ENCODE measurements around the gene LITAF.
"Not testable (repeated sequence)": the region's sequence is repeated elsewhere in the genome, so short reads cannot be mapped to it uniquely, and the experiment has no call there.

LITAF gene

DNA sequence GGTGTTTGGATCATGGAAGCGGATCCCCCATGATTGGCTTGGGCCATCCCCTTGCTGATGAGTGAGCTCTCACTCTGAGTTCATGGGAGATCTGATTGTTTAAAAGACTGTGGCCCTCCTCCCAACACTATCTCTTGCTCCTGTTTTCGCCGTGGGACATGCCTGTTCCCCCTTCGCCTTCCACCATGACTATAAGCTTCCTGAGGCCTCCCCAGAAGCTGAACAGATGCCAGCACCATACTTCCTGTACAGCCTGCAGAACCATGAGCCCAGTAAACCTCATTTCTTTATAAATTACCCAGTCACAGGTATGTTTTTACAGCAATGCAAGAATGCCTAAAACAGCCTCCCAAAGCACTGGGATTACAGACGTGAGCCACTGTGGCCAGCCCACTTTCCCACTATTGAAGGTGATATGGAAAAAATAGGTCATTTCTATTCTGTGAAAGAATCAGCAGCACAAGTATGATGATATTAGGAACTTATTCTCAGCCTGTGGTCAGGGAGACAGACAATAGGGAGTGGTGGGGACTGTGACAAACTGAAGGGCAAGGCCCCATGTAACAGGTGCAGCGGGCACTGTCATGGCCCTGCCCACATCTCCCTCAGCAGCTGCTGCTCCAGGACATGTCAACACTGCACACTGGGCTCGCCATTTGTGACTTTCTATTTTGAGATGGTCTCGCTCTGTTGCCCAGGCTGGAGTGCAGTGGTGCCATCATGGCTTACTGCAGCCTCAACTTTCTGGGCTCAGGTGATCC lies 33.7 kb upstream of the LITAF start:
- DNase-seq (ENCODE audit: low read depth): no peak

DNA sequence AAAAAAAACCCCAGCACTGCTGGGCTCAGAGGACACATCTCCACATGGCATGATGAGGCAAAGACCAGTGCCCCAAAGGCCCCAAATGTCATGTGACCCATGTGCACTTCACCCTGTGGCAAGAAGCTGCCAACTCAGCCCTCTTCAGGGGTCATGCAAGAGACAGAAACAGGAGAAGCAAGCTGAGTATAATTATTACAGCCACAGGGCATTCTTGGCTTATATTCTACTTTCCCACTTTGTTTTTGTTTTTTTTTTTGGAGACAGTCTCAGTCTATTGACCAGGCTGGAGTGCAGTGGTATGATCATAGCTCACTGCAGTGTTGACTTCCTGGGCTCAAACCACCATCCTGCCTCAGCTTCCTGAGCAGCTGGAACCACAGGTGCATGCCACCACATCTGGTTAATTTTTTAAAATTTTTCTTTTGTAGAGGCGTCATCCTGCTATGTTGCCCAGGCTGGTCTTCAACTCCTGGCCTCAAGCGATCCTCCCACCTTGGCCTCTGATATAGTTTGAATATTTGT lies 32.7 kb upstream of the LITAF start:
- DNase-seq (ENCODE audit: low read depth): no peak

DNA sequence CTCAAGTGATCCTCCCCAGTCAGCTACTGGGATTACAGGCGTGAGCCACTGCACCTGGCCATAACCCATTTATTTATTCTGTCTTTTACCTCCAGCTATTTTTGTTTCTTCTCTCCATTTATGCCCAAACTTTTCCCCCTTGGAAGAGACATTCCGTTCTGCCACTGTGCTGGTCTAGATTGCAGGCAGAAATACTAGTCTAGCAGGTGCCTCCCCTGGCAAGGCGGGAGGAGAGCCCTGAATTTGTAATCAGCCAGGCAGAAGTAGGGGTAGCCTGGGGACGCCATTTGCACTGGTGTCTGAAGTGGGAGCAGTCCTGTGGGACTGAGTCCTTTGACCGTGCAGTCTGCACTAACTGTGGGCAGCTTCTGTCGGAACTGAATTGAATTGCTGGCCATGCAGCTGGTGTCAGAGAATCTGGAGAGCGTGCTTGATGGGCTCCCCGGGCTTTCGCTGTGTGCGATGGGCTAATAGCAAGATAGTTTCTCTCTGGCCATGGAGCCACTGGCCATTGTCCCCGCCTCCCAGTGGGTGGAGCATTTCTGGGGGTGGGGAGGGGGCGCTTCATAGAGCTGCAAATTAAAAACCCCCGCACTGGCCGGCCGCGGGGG lies 31.5 kb upstream of the LITAF start:
- DNase-seq (ENCODE audit: low read depth): no peak

DNA sequence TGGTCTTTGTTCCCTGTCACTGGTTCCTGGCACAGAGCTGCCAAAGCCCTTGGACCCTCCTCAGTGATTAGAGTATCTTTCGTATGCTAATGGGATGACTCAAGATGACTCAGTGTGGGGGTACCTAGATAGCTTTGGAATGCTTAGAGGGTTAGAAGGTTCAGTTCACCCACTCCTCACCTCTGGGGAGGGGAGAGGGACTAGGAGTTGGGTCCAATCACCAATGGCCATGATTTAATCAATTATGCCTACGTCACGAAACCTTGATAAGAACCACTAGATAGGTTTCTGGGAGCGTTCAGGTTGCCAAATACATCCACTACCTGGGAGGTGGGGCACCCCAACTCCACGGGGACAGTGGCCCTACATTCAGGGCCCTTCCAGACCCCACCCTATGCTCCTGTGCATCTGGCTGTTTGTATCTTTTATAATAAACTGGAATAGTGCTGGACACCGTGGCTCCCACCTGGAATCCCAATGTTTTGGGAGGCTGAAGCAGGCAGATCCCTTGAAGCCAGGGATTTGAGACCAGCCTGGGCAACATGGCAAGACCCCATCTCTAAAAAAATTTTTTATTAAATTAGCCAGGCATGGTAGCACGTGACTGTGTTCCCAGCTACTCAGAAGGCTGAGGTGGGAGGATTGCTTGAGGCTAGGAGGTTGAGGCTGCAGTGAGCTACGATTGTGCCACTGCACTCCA lies 29.2 kb upstream of the LITAF start:
- no peak for DNase-seq (ENCODE audit: low read depth)

GRCh38 chr16:11614587-11615175 lies 28.0 kb upstream of the LITAF start:
- no peak for DNase-seq (ENCODE audit: low read depth)

GRCh38 chr16:11613381-11614303 lies 26.9 kb upstream of the LITAF start:
- no peak for DNase-seq (ENCODE audit: low read depth)

GRCh38 chr16:11612665-11613025 lies 25.9 kb upstream of the LITAF start:
- no peak for DNase-seq (ENCODE audit: low read depth)

DNA sequence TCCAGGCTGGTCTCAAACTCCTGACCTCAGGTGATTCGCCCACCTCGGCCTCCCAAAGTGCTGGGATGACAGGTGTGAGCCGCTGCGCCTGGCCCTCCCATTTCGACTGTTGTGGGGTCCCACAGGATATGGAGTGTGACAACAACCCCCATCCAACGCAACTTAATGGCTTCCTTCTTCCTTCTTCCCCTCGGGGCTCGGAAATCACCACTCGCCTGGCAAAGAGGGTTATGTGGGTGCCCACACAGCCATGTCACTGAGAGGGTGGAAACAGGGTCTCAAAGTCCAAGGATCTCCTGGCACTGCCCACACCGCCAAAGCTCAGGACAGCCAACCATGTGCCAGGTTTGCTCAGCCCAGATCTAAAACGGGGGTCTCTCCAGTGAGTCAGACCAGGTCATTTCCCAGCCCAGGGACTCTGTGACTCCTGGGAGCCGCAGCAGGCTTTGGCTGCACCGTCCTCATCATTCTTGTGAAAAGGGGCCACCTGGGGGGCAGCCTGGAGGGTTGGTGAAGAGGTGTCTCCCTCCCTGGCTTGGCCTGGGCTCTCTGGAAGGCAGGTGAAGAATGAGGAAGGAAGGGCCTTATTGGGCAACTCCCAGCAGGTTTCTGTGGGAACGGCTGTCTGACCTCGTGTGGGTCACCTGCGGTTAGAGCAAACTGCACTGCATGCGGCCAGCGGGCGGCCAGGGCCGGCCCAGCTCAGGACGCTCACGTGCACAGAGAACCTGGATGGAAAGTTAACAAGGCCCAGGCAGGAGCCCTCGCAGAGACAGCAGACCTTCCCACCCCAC lies 25.3 kb upstream of the LITAF start:
- DNase-seq (ENCODE audit: low read depth): no peak

DNA sequence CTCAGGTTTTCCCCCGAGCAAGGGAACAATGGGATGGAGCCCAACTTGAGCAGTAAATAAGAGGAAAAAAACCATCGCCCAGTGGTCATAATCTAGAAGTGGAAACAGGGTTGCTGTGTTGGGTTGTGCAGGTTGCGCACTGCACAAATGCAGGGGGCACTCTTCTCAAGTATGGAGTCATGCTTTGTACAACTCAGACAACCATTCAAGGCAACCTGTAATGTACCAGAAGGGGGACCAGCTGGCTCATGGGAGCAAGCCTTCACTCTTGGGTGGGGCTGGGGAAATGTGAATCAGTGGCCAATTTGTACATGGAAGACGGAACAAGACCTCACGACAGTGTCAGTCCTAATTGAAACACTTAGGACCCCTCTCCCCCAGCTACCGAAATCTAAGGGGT lies 23.9 kb upstream of the LITAF start:
- no peak for DNase-seq (ENCODE audit: low read depth)

DNA sequence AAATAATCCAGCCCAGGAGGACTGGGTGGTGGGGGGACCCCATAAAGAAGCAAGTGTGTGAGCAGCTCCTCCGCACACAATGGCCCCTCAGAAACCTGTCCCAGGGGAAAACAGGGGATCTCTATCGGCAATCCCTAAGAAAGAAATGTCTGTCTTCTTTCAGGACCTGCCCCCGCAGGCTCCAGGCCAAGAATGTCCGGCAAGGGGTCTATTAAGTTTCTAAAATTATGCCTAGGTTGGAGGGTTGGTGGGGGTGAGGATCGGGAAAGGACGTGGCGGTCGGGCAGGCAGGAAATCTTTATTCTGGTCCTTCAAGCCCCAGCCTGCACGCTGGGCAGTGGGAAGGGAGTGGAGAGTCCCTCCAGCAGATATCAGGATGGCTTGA lies 23.4 kb upstream of the LITAF start:
- DNase-seq (ENCODE audit: low read depth): no peak

DNA sequence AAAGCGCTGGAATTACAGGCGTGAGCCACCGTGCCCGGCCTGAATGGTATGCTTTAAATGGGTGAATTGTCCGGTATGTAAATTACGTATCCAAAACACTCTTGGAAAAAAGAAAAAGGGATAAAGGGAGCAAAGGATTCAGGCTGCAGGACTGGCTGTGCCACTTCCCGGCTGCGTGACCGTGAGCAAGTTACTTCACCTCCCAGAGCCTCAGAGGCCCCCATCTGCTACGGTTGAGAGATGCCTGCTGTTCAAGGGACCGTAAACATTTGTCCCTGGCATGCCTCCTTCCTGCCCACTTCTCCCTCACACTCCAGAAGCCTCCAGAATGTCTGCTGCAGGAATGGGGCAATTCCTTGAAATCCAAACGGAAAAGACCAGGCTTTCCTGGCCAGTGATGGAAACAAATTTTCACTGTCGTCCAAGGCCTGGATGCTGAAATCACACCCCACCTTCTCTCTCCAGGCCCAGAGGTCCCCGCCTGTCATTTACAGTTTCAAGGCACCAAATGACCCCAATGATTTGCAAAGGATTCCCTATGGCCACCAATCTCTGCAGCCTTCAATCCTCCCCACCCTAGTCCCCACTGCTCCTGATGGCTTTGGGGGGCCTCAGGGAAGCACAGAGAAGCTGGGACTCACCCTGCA lies 22.9 kb upstream of the LITAF start:
- DNase-seq (ENCODE audit: low read depth): no peak

DNA sequence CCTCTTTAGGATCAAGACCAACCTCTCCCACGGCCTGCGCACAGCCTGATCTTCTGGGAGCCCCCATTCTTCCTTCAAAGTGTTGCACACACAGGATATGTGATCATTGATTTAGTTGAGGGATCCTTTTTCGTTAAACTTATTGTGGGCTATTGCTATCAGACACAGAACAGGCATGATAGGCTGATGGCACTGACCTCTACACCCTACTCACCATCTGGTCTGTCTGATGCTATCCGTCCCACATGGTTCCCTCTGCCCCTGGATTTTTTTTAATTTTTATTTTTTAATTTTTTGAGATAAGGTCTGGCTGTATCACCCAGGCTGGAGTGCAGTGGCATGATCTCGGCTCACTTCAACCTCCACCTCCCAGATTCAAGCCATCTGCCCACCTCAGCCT lies 19.2 kb upstream of the LITAF start:
- DNase-seq (ENCODE audit: low read depth): no peak

DNA sequence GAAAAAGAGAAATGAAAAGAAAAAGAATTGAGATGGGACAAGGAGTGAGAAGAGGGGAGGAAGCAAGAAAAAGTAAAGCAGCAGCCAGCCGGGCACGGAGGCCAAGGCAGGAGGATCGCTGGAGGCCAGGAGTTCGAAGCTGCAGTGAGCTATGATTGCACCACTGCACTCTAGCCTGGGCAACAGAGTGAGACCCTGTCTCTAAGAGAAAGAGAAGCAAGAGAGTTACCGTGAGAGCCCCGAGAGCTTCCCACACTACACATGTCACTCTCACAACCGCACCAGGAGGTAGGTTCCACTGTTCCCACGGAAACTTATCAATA lies 18.8 kb upstream of the LITAF start:
- no peak for DNase-seq (ENCODE audit: low read depth)

DNA sequence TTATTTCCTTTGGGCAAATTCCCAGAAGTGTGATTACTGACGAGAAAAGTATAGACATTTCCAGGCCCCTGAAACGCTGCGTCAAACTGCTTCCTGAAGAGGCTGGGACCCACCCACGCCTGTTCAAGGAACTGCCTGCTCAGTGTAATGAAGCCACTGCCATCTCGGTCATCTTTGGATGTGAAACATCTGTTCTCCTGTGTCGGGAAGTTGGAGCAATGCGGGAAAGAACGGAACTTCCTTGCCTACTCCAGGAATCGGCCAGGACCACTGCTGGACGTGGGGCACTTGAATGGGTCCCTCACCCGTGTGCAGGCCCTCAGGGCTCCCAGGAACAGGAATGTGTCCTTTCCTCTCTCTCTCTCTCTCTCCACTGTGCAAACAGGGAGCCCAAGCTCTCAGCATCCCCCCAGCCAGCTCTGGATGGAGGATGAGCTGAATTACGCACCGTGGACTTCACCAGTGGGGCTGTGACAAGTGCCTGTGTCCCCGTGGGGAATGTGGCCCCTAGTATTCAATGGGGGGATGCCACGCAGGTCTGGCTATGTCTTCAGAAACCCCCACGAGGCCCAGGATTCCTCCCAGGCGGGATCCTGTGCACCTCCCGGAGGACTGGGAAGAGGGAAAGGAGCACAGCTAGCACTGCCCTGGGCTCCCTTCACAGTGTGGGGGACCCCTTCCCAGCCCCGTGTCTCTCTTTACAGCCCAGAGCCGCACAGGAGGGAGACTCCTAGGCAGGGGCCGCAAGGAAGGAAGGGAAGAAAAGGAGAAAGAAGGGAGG lies 18.3 kb upstream of the LITAF start:
- no peak for DNase-seq (ENCODE audit: low read depth)

DNA sequence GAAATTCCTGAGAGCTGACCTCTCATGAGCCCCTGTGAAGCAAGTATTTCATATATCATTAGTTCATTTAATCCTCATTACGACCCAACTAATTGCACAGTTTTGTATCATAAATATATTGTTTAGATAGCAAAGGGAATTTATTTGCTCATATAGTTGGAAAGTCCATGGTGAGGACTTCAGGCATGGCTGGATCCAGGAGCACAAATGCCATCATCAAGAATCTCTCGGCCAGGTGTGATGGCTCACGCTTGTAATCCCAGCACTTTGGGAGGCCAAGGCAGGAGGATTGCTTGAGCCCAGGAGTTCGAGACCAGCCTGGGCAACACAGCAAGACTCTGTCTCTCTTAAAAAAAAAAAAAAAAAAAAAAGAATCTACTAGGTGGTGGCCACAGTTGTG lies 17.6 kb upstream of the LITAF start:
- DNase-seq (ENCODE audit: low read depth): not testable (repeated sequence)

GRCh38 chr16:11603331-11603750 lies 16.6 kb upstream of the LITAF start:
- DNase-seq (ENCODE audit: low read depth): no peak

DNA sequence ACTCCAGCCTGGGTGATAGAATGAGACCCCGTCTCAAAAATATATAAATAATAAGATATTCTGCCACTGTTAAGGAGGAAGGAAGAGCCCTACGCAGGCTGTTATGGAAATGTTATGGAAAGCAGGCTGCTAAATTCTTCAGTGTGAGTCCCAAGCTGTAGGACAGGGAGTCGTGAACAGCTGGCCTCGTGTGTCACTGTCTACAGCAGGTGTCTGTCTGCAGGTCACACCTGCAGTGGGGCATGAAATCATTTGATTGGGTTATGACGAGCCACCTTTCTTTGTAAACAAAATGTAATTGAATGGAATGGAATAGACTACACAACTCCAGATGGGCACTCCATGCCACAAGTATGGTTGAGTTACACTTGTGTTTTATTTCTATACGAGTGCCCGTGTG lies 15.6 kb upstream of the LITAF start:
- DNase-seq (ENCODE audit: low read depth): no peak

DNA sequence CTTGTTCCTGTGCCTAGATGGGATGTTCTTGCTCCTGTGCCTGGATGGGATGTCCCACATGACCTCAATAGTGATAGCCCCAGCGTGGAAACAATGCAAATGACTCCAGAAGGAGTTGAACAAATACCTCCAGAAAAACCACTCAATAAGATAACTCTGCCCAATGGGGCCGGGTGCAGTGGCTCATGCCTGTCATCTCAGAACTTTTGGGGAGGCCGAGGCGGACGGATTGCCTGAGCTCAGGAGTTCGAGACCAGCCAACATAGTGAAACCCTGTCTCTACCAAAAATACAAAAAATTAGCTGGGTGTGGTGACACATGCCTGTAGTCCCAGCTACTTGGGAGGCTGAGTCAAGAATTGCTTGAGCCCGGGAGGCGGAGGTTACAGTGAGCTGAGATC lies 15.2 kb upstream of the LITAF start:
- DNase-seq (ENCODE audit: low read depth): no peak

GRCh38 chr16:11601425-11601824 lies 14.7 kb upstream of the LITAF start:
- no peak for DNase-seq (ENCODE audit: low read depth)

DNA sequence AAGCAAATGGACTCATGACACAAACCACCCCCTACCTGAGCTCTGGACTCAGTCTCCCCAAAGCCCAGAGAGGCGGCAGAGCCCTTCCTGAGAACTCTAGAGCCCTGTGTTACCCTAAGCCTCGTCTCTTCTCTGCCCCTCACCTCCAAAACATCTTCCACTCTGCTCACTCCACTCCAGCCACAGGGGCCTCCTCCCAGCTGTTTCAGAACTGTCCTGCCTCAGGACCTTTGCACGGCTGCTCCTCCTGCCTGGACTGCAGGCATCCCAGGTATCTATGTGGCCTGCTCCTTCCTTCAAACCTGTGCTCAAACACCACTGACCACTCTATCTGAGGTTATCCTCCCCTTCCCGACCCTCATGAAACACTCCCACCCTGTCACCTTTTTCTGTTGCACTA lies 12.9 kb upstream of the LITAF start:
- no peak for DNase-seq (ENCODE audit: low read depth)

All from stimulated activated CD4-positive, alpha-beta T cell treated with anti-CD3 and anti-CD28 coated beads, Interleukin-2, amount 100 ng/mL, for 4 hours (primary cell).